ENCODE data around the gene H2BW2. TPM values are rescaled to one million over a fixed set of nuclear protein-coding genes. Genes with fewer than 3 reads are reported as not detected.

Gene H2BW2
- total RNA-seq, 2 donors from 2014 or later = not detected

DNA sequence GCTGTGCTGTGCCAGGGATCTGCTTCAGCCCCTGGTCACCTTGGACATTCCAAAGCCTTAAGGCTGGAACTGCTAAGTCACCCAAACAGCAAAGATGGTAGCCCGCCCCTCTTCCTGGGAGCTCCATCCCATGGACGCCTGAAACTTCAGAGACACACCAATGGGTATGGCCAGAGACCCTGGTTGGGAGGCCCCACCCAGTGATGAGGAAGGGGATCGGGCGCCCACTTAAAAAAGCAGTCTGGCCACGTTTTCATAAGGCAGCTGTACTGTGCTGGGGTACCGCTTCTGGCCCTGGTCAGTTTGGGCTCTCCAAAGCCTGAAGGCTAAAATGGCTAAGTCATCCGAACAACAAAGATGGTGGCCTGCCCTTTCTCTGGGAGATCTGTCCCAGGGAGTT is 45.7 kb downstream of the H2BW2 start:
- no peaks in the 10 kb centered on the region for H3K9me3 ChIP-seq (ENCODE audit: control insufficient read depth, low read length)
- Mint-ChIP-seq H3K36me3 (ENCODE audit: low read depth) (no peaks in the 10 kb centered on the region), H3K4me3 (no peak overlapping the region), H3K9me3 (peaks cover 11% of the 10 kb centered on the region), H3K27me3 (ENCODE audit: insufficient read depth) (peaks cover 14% of the 10 kb centered on the region), H3K27ac (no peak overlapping the region), H3K4me1 (no peaks in the 10 kb centered on the region)
- WGBS, 2 experiments (ENCODE audit: insufficient coverage in 1 of 2, insufficient read length in 1 of 2) = 91 to 100% methylated on average over 1 to 7 of the region's 7 CpGs
- no peaks in the 10 kb centered on the region for H3K27me3 ChIP-seq (ENCODE audit: control insufficient read depth, insufficient read depth, low read length, poor library complexity, severe bottlenecking)
- no peak overlapping the region for H3K27ac ChIP-seq (ENCODE audit: low read depth, low read length)
- H3K4me1 ChIP-seq (ENCODE audit: control insufficient read depth, insufficient read depth, low read length) = no peaks in the 10 kb centered on the region
- TF ChIP-seq, protein P1, sequence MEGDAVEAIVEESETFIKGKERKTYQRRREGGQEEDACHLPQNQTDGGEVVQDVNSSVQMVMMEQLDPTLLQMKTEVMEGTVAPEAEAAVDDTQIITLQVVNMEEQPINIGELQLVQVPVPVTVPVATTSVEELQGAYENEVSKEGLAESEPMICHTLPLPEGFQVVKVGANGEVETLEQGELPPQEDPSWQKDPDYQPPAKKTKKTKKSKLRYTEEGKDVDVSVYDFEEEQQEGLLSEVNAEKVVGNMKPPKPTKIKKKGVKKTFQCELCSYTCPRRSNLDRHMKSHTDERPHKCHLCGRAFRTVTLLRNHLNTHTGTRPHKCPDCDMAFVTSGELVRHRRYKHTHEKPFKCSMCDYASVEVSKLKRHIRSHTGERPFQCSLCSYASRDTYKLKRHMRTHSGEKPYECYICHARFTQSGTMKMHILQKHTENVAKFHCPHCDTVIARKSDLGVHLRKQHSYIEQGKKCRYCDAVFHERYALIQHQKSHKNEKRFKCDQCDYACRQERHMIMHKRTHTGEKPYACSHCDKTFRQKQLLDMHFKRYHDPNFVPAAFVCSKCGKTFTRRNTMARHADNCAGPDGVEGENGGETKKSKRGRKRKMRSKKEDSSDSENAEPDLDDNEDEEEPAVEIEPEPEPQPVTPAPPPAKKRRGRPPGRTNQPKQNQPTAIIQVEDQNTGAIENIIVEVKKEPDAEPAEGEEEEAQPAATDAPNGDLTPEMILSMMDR (conservative IDR thresholded peaks at IDR 0.05) = no peak
- H3K9ac ChIP-seq (ENCODE audit: extremely low read depth, low read length, poor library complexity, severe bottlenecking) = no peak overlapping the region
- no peak overlapping the region for H3K4me3 ChIP-seq (ENCODE audit: low read length)
- no peaks in the 10 kb centered on the region for H3K36me3 ChIP-seq (ENCODE audit: control insufficient read depth, insufficient read depth, low read length)
- DNase-seq = no peak

DNA sequence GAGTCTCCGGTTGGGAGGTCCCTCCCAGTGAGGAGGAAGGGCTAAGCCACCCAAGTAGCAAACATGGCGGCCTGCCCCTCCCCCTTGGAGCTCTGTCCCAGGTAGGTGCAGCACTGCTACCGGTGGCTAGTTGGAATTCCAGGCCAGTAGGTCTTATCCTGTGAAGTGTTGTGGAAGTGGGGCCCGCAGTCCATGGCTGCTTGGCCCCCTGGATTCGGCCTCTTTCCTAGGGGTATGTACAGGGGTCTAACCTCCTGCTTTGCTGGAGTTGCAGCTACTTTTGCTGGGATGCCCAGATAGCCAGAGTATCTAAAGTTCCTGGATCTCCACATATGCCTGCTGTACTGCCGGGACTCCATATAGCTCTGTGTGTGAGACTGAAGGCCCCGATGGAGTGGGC is 46.2 kb downstream of the H2BW2 start:
- Mint-ChIP-seq H3K4me1 (no peaks in the 10 kb centered on the region), H3K27me3 (ENCODE audit: insufficient read depth) (peaks cover 15% of the 10 kb centered on the region), H3K36me3 (ENCODE audit: low read depth) (no peaks in the 10 kb centered on the region), H3K4me3 (no peak overlapping the region), H3K9me3 (peaks cover 11% of the 10 kb centered on the region), H3K27ac (no peak overlapping the region)
- Histone ChIP-seq H3K27me3 (ENCODE audit: control insufficient read depth, insufficient read depth, low read length, poor library complexity, severe bottlenecking) (no peaks in the 10 kb centered on the region), H3K4me3 (ENCODE audit: low read length) (no peak overlapping the region), H3K4me1 (ENCODE audit: control insufficient read depth, insufficient read depth, low read length) (no peaks in the 10 kb centered on the region), H3K9me3 (ENCODE audit: control insufficient read depth, low read length) (no peaks in the 10 kb centered on the region), H3K36me3 (ENCODE audit: control insufficient read depth, insufficient read depth, low read length) (no peaks in the 10 kb centered on the region), H3K27ac (ENCODE audit: low read depth, low read length) (no peak overlapping the region), H3K9ac (ENCODE audit: extremely low read depth, low read length, poor library complexity, severe bottlenecking) (no peak overlapping the region)
- TF ChIP-seq, protein P1 (conservative IDR thresholded peaks at IDR 0.05) = no peak
- WGBS, 2 experiments (ENCODE audit: insufficient coverage in 1 of 2, insufficient read length in 1 of 2) = 95 to 100% methylated on average over 2 to 7 of the region's 7 CpGs
- peak; percentile 49 for DNase-seq

Other genes with a start within 250 kb of the H2BW2 start
- gene RAB9B, start 207.7 kb upstream of the H2BW2 start, total RNA-seq = under 1 TPM; 0.42 to 0.64 TPM
- 10 to 100 TPM; 19.3 to 21.0 TPM for gene TMSB15B, start 77.3 kb upstream of the H2BW2 start, total RNA-seq
- gene H2BW1, start 26.2 kb upstream of the H2BW2 start, total RNA-seq = not detected
- gene TMSB15C, start 36.3 kb downstream of the H2BW2 start, total RNA-seq = 1 to 10 TPM; 7.1 to 8.4 TPM
- 1 to 10 TPM; 2.3 TPM for gene ZCCHC18, start 72.6 kb downstream of the H2BW2 start, total RNA-seq
- gene SLC25A53, start 117.1 kb downstream of the H2BW2 start, total RNA-seq = 1 to 10 TPM; 2.0 to 4.4 TPM
- gene FAM199X, start 126.5 kb downstream of the H2BW2 start, total RNA-seq = 10 to 100 TPM; 18.5 to 22.0 TPM
- not detected for gene ESX1, start 215.0 kb downstream of the H2BW2 start, total RNA-seq